Measurements from ENCODE around the gene BAD. TPM values are rescaled to one million over a fixed set of nuclear protein-coding genes. Genes with fewer than 3 reads are reported as not detected.

The BAD gene
- total and polyA plus RNA-seq, 2 of the 13 experiments (the other 11 are each of a cell fraction or from before 2014, with no cell fraction given) = 17.9 to 28.5 TPM

DNA sequence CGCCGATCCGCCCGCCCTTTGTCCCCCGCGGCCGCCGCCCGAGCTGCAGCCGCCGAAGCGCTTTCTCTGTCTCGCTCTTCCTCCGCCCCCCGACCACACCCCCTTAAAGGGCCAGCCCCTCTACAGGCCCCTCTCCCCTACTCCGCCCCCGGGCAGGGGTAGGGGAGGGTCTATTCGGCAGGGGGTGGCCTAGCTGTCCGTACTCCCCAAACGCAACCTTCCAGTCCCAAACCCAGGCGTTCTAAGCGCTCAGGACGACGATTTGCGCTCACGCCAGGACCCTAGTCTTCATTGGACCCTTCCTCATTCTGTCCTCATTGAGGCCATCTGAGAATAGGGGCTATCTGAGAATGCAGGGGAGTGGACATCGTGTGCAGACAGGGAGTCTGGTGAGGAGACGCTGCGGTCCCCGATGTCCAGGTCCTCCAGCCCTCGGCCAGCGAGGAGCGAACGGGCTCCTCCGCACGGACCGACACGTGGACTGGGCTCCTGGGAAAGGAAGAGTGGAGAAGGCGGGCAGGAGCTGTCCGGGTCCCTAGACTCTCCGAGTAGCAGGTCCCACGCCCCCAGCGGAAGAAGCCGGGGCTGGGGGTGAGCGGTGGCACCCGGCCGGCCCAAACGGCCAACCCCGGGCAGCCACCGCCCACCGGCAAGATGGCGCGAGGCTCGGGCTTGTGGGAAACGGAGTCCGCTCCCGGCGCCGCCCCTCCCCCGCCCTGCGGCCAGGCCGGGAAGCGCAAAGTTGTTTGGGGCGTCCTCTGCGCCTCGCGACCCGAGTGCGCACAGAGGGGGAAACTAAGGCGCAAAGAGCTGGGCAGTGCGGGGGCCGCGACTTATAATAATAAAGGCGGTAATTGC is 37.4 kb downstream of the BAD start, which contains the start of gene PPP1R14B (continued):
- TF ChIP-seq, protein P1, sequence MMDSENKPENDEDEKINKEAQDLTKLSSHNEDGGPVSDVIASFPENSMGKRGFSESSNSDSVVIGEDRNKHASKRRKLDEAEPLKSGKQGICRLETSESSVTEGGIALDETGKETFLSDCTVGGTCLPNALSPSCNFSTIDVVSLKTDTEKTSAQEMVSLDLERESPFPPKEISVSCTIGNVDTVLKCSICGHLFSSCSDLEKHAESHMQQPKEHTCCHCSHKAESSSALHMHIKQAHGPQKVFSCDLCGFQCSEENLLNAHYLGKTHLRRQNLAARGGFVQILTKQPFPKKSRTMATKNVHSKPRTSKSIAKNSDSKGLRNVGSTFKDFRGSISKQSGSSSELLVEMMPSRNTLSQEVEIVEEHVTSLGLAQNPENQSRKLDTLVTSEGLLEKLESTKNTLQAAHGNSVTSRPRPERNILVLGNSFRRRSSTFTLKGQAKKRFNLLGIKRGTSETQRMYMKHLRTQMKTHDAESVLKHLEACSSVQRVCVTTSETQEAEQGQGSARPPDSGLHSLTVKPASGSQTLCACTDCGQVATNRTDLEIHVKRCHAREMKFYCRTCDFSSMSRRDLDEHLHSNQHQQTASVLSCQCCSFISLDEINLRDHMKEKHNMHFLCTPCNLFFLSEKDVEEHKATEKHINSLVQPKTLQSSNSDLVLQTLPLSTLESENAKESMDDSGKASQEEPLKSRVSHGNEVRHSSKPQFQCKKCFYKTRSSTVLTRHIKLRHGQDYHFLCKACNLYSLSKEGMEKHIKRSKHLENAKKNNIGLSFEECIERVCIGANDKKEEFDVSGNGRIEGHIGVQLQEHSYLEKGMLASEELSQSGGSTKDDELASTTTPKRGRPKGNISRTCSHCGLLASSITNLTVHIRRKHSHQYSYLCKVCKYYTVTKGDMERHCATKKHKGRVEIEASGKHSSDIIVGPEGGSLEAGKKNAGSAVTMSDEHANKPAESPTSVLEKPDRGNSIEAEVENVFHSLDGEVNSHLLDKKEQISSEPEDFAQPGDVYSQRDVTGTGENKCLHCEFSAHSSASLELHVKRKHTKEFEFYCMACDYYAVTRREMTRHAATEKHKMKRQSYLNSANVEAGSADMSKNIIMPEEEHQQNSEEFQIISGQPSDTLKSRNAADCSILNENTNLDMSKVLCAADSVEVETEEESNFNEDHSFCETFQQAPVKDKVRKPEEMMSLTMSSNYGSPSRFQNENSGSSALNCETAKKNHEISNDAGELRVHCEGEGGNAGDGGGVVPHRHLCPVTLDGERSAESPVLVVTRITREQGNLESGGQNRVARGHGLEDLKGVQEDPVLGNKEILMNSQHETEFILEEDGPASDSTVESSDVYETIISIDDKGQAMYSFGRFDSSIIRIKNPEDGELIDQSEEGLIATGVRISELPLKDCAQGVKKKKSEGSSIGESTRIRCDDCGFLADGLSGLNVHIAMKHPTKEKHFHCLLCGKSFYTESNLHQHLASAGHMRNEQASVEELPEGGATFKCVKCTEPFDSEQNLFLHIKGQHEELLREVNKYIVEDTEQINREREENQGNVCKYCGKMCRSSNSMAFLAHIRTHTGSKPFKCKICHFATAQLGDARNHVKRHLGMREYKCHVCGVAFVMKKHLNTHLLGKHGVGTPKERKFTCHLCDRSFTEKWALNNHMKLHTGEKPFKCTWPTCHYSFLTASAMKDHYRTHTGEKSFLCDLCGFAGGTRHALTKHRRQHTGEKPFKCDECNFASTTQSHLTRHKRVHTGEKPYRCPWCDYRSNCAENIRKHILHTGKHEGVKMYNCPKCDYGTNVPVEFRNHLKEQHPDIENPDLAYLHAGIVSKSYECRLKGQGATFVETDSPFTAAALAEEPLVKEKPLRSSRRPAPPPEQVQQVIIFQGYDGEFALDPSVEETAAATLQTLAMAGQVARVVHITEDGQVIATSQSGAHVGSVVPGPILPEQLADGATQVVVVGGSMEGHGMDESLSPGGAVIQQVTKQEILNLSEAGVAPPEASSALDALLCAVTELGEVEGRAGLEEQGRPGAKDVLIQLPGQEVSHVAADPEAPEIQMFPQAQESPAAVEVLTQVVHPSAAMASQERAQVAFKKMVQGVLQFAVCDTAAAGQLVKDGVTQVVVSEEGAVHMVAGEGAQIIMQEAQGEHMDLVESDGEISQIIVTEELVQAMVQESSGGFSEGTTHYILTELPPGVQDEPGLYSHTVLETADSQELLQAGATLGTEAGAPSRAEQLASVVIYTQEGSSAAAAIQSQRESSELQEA (CRISPR knock-in tag; IDR thresholded peaks at IDR 0.05; ENCODE audit: not compliant biosample characterization) = peak; percentile 19
- TF ChIP-seq, protein P2, sequence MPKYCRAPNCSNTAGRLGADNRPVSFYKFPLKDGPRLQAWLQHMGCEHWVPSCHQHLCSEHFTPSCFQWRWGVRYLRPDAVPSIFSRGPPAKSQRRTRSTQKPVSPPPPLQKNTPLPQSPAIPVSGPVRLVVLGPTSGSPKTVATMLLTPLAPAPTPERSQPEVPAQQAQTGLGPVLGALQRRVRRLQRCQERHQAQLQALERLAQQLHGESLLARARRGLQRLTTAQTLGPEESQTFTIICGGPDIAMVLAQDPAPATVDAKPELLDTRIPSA (CRISPR knock-in tag; IDR thresholded peaks at IDR 0.05; ENCODE audit: borderline replicate concordance) = peak; percentile 62; the same call in 1 of the 2 replicates
- 0 out of 2 replicates have a peak, but pooled peaks have one; percentile 15 for TF ChIP-seq SALL2 (CRISPR knock-in tag; IDR thresholded peaks at IDR 0.05)
- TF ChIP-seq PPARG (CRISPR knock-in tag; conservative IDR thresholded peaks at IDR 0.05) = 0 out of 2 replicates have a peak, but pooled peaks have one; percentile 7
- TF ChIP-seq, protein P3, sequence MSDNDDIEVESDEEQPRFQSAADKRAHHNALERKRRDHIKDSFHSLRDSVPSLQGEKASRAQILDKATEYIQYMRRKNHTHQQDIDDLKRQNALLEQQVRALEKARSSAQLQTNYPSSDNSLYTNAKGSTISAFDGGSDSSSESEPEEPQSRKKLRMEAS (IDR thresholded peaks at IDR 0.05) = peak; percentile 80
- no peak for TF ChIP-seq ISX (CRISPR knock-in tag; conservative IDR thresholded peaks at IDR 0.05)
- TF ChIP-seq ZNF253 (CRISPR knock-in tag; IDR thresholded peaks at IDR 0.05; ENCODE audit: borderline replicate concordance) = peak; percentile 54; the same call in 1 of the 2 replicates
- TF ChIP-seq, protein P4, sequence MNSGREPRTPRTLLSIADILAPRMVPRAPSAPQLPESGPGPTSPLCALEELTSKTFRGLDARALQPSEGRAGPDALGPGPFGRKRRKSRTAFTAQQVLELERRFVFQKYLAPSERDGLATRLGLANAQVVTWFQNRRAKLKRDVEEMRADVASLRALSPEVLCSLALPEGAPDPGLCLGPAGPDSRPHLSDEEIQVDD (CRISPR knock-in tag; IDR thresholded peaks at IDR 0.05; ENCODE audit: borderline replicate concordance) = 0 out of 2 replicates have a peak, but pooled peaks have one; percentile 77
- TF ChIP-seq THAP11 (CRISPR knock-in tag; IDR thresholded peaks at IDR 0.05) = peak; percentile 97
- TF ChIP-seq, protein P5, sequence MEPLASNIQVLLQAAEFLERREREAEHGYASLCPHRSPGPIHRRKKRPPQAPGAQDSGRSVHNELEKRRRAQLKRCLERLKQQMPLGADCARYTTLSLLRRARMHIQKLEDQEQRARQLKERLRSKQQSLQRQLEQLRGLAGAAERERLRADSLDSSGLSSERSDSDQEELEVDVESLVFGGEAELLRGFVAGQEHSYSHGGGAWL (CRISPR knock-in tag; IDR thresholded peaks at IDR 0.05) = peak; percentile 82
- TF ChIP-seq AHR (CRISPR knock-in tag; IDR thresholded peaks at IDR 0.05) = peak; percentile 44; the same call in 1 of the 2 replicates
- TF ChIP-seq ZNF788 (CRISPR knock-in tag; IDR thresholded peaks at IDR 0.05; ENCODE audit: borderline replicate concordance) = peak; percentile 70; the same call in 1 of the 2 replicates
- peak; percentile 42; the same call in 1 of the 2 replicates for TF ChIP-seq SUZ12 (IDR thresholded peaks at IDR 0.05; ENCODE audit: low read depth, low read length)
